Hematopoietic multipotent progenitor cell (in vitro differentiated cells): Measurements from ENCODE around the gene MTIF3. TPM values are rescaled to one million over a fixed set of nuclear protein-coding genes. Genes with fewer than 3 reads are reported as not detected.

Experiments
- DNase-seq, 3 donors: peaks; one replicate each; pipeline ENCODE4 v3.0.0-alpha.2; 2011 to 2015; ENCODE audit warnings: low read depth in 2 of 3, low spot score in 2 of 3
- total RNA-seq: library from RNA; depleted of rRNA; stranded (reverse); fragments of >200 nt; gene quantifications from one replicate; pipeline ENCODE4 v1.2.3, GENCODE V29; 2012

The MTIF3 gene
- total RNA-seq: 24.8 TPM

- DNase-seq: peak; percentile 96 to 98 (median 97)
Observed at GRCh38 chr13:27449936-27450828, at the start of gene MTIF3. MTIF3 (minus strand) TSS chr13:27450564; CDS start chr13:27440448, 10,116 bp downstream.

- no peak for DNase-seq
Observed at GRCh38 chr13:27497563-27498230, 47.3 kb upstream of the MTIF3 start.

GRCh38 chr13:27496536-27497273 is 46.3 kb upstream of the MTIF3 start:
- no peak for DNase-seq

GRCh38 chr13:27496006-27496405 is 45.6 kb upstream of the MTIF3 start:
- DNase-seq: no peak

- no peak for DNase-seq
Observed at GRCh38 chr13:27495551-27495950, 45.2 kb upstream of the MTIF3 start.

GRCh38 chr13:27493981-27494380 is 43.6 kb upstream of the MTIF3 start:
- DNase-seq: no peak

GRCh38 chr13:27489456-27489855 is 39.1 kb upstream of the MTIF3 start:
- DNase-seq: no peak

GRCh38 chr13:27487776-27488175 is 37.4 kb upstream of the MTIF3 start:
- DNase-seq: no peak

- no peak for DNase-seq
Observed at GRCh38 chr13:27483421-27483820, 33.1 kb upstream of the MTIF3 start.

GRCh38 chr13:27482983-27483382 is 32.6 kb upstream of the MTIF3 start:
- DNase-seq: peak in 2 of 3 donors; percentile 15 to 42

GRCh38 chr13:27481766-27482165 is 31.4 kb upstream of the MTIF3 start:
- peak in 2 of 3 donors; percentile 9 to 19 for DNase-seq

- DNase-seq: peak in 2 of 3 donors; percentile 3 to 34
Observed at GRCh38 chr13:27476943-27477703, 26.8 kb upstream of the MTIF3 start.

GRCh38 chr13:27474751-27475268 is 24.4 kb upstream of the MTIF3 start:
- DNase-seq: no peak

- no peak for DNase-seq
Observed at GRCh38 chr13:27472941-27473340, 22.6 kb upstream of the MTIF3 start.

GRCh38 chr13:27472441-27472840 is 22.1 kb upstream of the MTIF3 start:
- DNase-seq: no peak

GRCh38 chr13:27470075-27470820 is 19.9 kb upstream of the MTIF3 start:
- no peak for DNase-seq

GRCh38 chr13:27466513-27466912 is 16.1 kb upstream of the MTIF3 start:
- peak in 1 of 3 donors; percentile 25 for DNase-seq

GRCh38 chr13:27465611-27466010 is 15.2 kb upstream of the MTIF3 start:
- DNase-seq: no peak

- no peak for DNase-seq
Observed at GRCh38 chr13:27463500-27463899, 13.1 kb upstream of the MTIF3 start.
